B cell (primary cell): Measurements from ENCODE around the gene ITGA3.

ENCODE experiments used
- CTCF ChIP-seq: fragments of 200-600 bp; IDR thresholded peaks from one replicate; pipeline ENCODE4 v1.8.0; 2022; ENCODE audit warnings: antibody characterized with exemption, mild to moderate bottlenecking
- EZH2 ChIP-seq: IDR thresholded peaks from 2 replicates; pipeline ENCODE4 v1.6.1; 2012; ENCODE audit warnings: borderline replicate concordance, low read depth, mild to moderate bottlenecking, moderate library complexity, low read length; ENCODE audit not compliant: insufficient read depth, poor library complexity, severe bottlenecking

DNA sequence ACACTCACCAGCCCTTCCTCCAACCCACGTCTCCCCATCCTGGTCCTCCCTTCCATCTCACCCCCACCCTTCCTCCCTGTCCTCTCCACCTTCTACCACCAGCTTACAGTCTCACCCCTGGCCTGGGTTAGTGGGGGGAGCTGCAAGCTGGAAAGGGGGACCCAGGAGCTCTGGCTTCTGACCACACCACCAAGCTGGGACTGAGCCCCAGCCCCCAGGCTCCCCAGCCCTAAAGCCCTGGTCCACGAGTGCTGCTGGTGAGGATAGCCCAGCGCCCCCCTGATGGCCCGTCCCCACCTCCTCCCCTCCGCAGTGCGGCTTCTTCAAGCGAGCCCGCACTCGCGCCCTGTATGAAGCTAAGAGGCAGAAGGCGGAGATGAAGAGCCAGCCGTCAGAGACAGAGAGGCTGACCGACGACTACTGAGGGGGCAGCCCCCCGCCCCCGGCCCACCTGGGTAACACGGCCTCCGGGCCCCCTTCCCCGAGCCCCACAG is 32.0 kb downstream of the ITGA3 start:
- TF ChIP-seq CTCF (no peak), EZH2 (no peak)
